Measurements from ENCODE around the gene AP1AR.

Gene AP1AR

DNA sequence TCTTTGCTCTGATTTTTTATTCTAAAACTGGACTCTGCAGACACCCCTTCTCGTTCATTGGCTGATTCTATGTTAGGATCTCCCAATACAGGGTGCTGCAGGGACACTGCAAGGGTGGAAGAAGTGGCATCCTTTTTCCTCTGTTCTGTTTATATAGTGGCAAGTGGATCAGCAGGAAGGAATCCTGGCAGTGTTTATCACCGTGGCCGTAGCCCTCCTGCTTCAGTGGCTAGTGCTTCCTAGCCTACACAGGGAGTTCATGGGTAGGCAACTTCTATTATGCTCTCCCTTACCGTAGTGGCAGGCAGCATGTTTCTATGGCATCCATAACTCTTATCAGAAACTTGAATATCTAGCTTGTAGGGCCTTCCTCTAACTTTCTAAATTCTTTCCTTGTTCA, 6.4 kb upstream of the AP1AR start:
- DNase-seq, result no peak

DNA sequence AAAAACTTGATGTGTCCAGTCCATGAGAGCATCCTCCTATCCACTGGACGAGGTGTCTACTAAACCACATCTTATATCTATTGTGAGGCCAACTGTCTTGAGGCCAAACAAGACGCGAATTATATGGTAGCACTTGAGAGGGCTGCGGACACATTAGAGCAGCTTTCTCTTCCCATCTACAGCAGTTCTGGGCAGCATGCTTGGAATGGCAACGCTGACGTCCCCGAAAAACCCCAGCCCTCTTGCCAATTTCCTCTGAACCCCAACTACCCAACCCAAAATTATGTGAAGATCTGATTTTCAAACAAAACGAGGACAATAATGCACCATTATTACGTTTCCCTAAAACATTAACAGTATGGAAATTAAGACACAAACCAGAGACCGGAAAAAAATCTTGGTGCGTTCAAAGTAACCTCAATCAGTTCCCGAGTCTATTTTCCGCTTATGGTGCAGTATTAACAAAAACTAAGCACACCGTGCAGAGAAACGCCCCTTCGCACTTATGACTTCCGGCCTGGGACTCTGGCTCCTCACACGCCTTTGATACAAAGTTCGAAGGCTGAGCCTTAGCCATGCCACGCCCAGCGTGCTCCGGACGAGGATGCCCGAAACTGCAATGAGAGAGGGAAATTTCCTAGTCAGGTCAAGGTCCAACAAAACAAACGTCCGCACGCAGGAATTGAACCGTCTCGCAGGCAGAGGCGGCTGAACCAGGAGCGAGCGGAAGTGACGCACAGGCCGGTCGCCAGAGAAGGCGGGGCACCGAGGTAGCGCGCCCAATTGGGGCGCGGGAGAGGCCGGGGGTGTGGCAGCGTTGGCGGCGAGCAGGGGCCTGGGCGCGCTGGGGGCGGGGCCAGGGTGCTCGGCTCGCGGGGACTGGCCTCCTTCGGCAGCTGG, 458 bp upstream of the AP1AR start:
- peak; percentile 92 to 95 (median 94) for DNase-seq

DNA sequence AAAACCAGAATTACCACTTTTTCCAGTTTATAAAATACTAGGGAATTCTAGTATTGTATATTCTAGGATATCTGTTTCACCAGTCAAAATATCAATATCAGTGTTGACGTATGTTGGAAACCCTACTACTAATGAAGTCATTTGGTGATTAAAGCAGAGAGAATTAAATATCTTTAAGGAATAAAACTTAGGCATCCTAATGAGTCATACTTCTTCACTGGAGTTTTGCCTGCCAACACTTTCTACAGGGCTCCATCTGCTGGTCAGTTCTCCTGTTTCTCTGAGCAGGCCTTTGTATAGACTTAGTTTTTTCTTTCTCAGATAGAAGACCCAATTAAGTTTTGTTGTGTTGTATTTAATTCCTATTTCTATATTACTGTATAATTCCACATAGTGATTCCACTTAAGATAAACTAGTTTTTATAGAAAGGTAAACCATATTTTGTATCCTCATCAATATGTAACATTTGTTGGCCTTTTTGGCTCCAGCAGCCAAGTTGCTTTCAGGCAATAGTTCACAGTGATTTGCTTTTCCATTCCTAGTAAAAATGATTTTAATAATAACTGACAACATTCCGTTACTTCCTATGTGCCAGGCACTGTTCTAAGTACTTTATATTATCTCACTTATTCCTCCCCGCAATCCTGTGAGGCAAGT, 3.5 kb downstream of the AP1AR start:
- DNase-seq, result peak in 3 of 4 experiments; percentile 1 to 35 (median 3)

DNA sequence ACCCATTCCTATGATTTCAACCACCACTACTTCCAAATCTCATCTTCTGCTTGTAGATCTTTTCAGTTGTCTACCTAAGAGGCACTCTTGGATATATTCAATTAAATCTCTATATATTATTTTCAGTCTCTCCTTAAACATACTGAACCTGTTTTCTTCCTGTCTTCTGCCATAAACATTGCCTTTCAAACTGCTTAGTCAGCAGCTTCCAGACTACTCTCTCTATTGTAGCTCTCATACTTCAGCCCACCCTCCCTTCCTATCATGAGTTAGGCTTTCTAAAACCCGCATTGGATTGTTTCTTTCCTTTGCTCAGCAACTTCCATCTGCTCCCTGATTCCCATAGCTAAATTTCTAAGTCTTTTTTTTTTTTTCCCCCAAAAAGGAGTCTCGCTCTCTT, 4.5 kb downstream of the AP1AR start:
- DNase-seq, result no peak

DNA sequence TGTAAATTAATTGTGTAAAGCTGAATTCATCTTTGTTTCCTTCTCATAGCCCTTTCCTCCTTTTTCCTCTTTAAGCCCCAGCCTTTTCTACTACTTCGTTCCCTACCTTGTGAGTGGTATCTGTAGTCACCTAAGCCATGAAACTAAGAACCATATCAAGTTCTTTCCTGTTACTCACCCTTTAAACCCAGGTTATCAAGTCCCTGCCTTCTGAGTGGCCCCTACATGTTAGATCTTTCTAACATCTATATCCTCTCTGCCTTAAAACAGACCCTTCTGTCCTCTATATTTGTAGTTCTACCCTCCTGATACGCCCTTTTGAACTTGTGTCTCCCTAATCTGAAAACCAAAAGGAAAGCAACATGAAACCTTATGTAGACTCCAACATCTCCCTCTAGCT, 7.2 kb downstream of the AP1AR start:
- DNase-seq, result no peak

DNA sequence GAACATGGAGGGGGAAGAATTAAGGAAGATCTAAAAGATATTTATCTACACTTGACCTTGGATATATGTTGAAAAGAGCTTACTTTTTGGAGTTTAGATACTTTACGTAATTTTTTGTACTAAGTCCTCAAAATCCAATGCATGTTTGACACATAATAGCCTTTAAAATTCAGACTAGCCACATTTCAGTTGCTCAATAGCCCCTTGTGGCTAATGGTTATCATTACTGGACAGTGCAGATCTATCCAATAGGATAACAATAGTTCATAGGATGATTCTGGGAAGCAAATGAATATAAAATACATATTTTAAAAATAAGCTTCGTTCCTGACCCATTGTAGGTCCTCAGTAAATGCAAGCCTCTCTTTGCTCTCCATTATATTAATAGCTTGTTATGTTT, 13.8 kb downstream of the AP1AR start:
- DNase-seq, result no peak

DNA sequence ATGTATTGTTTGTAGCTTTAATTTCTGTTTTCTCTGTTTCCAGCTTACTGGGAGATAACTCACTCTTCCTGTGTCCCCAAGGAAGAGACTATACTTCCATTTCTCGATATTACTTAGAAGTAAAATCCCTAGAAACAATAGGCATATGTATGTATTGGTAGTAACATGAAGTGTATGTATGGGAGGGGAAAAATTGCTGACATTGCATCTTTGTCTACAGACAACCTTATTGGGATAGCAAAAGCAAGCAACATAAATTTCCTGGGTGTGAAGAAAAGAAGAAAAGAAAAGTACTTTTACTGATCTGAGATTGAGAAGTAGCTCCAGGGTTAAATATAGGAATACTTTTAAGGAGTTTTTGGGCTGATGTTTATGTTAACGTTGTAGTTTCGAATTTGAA, 15.4 kb downstream of the AP1AR start:
- no peak for DNase-seq

DNA sequence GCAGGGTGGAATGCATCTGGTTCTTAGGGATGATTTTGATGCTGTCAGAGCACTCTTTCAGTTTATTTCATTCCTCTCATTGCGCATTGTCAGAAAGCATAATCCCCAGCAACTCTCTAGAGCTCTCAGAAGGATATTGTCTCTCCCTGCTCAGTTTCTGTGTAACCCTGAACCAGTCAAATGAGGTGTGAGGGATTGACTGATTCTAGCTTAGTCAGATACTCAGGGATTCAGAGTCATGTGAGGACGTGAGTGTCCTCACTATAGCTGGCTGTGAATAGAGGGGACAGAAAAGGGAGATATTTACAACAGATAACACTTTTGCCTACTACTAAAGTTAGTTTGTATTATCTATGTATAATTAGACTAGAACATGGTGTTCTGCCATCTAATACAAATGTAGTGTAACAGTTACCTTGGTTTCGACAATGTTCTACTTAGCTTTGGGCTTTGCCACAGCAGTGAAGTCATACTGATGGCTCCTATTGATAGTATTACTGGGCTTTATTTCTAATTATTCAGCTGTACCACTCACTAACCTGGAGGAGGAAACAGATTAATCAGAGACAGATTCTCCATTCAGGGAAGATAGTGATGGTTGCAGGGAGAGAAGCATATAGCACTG, 19.5 kb downstream of the AP1AR start:
- DNase-seq, result no peak

DNA sequence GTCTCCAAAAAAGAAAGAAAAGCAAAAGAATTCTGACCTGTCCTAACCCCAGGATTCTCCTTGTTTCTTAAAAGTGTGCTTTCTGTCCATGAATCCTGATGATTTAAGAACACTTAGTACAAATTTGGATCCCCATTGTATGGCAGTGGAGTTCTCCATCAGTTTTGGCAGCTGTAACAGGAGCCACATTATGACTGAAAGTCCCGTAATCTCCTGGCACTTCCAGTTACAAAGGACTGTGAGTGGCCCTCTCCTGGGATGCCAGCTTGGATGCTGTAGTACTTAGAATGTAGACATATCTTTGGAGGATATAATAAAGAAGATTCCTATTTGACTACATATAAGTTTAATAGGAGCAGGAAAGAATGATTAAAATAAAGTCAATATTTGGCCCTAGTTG, 20.6 kb downstream of the AP1AR start:
- no peak for DNase-seq

DNA sequence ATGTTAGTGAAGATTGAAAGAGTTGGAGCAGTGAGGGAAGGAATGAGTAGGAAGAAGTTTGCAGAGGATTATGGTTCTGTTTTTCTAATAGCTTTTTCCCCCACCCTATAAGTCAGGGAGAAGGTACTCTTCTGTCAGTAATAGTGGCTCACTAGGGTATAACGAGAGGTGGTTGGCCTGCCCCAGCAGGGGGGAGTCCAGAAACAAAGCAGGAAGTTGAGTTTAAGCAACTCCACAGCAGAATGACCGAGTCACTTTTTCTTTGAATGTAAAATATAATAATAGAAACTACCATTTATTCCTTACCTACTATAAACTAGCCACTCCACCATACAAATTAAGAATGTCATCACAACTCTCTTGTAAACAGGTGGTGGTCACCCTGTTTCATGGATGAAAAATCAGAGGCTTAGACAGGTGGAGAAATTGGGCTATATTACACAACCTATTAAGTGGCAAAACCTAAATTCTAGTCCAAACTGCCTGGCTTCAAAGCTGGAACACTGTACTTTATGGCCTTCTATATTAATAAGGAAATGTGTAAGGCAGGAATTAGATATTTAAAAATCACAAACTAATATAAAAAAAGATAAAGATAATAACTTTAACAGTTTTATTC, 21.9 kb downstream of the AP1AR start:
- DNase-seq, result no peak

DNA sequence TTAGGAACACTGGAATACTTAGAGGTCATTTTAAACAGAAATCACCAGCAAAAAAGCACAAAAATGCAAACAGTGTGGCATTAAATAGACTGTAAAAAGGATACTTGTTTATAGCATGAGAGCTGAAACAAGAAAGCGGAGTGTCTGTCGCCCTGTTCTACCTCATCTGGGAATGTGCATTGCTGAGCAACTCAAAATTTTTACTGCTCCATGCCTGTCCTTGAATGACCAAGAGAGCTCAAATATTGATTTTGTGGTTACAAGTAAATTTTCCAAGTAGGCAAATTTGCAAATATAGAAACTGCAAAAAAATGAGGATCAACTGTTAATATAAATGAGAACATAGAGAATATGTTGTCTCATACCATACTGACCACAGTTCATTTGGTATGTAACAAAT, 25.5 kb downstream of the AP1AR start:
- DNase-seq, result no peak

DNA sequence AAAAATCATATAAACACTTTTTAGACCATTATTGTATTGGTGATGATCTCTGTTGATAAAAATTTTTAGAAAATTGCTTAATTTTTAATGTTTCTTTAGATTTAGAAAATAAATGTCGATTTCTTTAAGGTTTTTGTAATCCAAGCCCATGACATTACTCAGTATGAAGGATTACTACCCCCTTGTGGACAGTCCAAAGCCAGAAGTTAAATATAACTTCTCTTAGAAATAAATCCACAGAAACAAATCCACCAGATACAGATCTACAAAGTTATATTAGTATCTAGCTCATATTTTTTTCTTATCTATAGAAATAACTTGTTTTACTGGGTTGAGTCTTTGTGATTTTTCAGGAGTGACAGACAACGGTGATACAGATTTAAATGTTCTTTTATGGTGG, 35.2 kb downstream of the AP1AR start:
- DNase-seq, result no peak

DNA sequence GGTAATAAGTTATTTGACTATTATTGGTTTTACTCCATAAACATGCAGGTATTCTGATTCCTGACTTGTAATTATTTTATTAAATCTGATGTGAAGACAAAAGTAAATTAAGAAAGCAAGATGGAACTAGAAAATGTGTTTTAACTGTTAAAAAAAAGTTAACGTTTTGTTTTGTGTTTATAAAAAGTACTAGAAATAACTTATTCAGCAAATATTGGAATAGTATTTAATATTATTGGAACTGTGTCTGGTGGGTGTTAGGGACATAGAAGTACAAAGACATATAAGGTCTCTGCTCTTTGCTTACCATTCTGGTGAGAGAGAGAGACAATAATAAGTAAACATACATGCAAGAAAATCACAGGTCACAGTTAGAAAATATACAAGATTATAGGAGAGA, 38.5 kb downstream of the AP1AR start:
- no peak for DNase-seq

DNA sequence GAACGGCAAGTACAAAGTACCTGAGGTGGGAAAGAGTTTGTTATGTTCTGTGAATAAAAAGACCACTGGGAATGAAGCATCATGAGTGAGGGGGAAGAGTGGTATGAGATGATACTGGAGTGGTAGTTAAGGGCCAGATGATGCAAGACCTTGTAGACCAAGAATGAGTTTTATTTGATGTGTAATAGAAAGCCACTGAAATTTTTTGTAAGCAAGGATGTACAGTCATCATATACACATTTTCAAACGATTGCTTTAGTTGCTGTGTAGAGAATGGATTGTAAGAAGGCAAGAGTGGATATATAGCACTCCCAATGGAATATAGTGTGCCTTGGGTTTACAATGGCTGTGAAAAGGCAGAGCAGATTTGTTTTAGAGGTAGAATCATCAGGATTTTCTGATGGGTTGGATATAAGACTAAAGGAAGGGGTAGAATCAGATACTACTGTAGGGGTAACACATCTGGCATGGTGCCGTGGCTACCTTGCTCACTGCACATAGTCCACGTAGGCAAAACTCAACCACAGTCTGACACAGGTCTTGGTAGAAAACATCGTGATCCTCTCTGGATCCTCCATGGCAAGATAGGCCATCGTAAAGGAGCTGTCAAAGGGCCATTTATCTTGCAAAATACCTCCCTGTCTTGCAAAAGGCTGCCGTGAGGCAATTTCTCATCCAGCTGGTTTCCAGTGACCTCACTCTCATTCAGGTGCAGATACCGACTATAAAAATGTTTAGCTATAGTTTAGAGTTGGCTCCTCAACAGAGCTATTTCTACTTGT, 39.2 kb downstream of the AP1AR start:
- DNase-seq, result no peak

DNA sequence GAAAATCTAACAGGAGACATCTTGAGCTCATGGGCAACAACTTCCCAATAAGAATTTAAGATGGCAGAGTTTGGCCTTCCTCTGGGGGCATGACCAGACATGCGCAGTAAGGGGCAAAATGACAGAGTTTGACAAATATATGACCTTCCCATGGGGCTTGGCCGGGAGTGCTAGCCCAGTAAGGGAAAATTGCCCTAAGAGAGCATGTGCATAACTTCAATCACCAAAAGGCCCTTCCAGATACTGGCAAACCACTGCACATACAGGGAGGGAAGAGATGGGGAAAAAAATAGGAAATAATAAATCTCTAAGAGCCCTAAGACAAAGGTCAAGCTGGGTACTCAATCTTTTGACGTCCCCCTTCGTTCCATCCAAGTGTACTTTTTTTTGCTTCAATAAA, 40.7 kb downstream of the AP1AR start:
- no peak for DNase-seq

DNA sequence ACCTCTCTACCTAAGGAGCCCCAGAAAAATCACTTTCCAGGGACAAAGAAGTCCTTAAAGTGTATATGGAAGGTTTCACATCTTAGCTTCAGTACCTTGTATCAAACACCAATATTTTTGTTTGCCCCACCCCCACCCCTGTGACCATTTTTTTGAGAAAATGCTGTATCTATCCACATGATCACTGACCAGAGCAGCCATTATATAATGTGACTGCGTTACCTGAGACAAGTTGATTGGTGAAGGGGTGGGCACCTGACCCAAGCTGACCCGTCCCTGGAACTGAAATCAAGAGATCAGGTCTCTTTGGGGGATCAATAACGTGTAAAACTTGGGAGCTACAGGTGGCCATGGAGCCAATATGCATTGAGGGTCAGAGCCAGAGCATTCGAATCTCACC, 43.4 kb downstream of the AP1AR start:
- DNase-seq, result no peak

DNA sequence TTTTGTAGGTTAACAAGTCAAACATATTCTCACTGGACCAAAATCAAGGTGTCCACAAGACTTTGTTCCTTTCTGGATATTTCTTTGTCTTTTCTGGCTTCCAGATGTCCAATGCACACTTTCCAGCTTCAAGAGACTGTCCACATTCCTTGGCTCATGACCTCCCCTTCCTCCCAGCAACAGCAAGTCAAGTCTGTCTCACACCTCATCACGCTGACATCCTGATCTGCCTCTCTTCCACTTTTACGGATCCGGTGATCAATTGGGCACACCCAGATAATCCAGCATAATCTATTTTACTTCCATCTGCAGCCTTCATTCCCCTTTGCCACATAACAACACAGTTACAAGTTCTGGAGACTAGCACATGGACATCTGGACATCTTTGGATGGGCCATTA, 44.5 kb downstream of the AP1AR start:
- DNase-seq, result no peak

DNA sequence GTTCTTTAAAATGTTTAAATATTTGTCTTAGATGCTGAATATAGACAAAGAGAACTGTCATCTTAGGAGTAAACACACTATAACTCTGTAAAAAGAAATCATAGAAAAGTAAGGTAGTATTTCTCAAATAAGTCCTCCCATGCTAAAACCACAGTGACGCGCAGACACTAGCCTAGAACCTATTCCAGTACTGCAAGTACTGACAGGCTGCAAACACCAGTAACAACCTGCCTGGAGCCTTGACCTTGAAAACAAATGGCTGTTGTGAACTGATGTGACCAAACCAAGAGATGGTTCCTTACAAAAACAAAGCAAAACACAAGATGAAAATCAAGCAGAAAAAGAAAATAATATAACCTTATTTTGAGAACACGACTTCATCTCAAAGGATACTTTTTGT, 45.6 kb downstream of the AP1AR start:
- no peak for DNase-seq

DNA sequence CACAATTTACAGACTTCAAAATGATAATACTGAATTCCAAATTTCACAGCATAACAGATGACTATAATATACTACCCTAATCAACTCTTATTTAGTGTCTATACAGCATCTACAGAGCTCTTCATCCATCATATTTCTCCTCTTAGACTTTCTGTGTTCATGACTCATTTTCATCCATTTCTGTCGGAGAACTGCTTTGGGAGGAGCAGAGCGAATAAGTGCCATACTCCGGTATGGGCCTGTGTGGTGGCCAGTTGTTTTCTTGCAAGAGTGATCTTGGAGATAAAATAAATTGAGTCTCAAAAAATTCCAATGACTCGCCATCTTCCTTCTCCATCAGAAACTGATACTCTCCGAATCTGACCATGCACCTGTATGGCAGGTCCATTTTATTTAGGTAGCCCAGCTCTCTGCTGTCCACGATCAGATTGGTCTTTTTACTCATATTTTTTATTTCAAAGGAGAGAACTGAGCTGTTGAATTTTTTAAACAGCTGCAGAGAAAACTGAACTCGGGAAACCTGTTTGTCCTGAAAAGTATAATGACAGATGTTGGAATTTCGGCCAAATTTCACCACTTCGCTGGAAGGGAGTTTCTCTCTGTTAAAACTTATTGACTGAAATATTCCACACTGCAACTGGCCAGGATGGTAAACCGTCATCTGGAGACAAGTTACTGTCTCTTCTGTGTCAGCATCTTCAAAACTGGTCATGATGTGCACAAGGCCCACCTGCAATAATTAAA, 46.3 kb downstream of the AP1AR start:
- no peak for DNase-seq

DNA sequence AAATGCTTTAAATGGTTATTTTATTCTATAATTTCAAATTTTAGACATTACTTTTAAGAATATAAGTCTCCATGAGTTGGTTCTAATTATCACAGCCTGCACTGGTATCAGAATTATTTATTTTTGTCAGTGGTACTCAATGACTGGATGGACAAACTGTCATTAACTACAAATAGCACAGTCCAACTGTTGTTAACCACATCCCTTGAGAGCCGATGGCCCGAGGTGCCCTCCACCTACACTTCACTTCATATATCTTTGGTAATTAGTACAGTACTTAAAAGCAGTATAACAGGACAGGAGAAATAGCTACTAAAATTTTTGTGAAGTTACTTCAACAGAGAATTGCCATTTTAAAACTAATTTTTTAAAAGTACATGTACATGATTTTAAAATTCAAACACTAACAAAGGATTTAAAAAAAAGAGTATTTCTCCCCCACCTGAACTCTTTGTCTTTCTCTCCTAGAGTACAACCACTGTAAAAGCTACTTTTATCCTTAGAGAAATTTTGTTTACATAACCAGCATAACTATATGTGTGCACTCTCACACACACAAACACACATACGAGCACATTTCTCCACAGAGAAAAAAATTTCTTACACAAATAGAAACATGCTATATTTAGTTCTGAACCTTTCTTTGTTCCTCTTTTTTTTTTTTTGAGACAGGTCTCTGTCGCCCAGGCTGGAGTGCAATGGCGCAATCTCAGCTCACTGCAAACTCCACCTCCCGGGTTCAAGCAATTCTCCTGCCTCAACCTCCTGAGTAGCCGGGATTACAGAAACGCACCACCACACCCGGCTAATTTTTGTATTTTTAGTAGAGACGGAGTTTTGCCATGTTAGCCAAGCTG, 47.7 kb downstream of the AP1AR start:
- DNase-seq, result no peak

DNA sequence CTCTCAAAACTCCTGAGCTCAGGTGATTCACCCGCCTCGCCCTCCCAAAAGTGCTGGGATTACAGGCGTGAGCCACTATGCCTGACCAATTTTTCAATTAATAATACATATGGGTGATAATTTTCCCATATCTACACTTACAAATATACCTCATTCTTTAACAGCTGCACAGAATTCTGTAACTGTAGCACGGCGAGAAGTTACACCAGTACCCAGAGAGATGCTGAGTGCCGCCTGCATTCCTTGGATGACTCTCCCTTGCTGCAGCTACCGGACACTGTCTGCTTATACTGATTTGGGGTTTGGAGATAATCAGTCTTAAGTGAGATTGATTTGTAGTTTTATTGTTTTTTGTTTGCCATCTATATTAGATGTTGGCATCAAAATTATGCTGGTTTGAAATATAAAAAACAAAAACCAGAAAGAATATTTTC, 48.3 kb downstream of the AP1AR start:
- DNase-seq, result no peak
